GM18499 (cell line): ENCODE results near the gene RAVER1.

Source experiments
- ATAC-seq: cut with Tn5 transposase; IDR thresholded peaks from one replicate; pipeline ENCODE4 v1.9.1; 2021; ENCODE audit warnings: moderate number of reproducible peaks; ENCODE audit not compliant: insufficient read depth, unreplicated experiment

Gene RAVER1

GRCh38 chr19:10277795-10278589, 55.3 kb downstream of the RAVER1 start:
- no peak for ATAC-seq

- ATAC-seq: no peak
Measured at GRCh38 chr19:10274589-10274988, 58.7 kb downstream of the RAVER1 start.

- no peak for ATAC-seq
Measured at GRCh38 chr19:10271543-10272086, 61.7 kb downstream of the RAVER1 start.

GRCh38 chr19:10270616-10271394, 62.5 kb downstream of the RAVER1 start, which contains the start of gene ICAM1:
Gene ICAM1 (plus strand): TSS chr19:10271120. CDS start chr19:10271160, 40 bp downstream.
- no peak for ATAC-seq

- no peak for ATAC-seq
Measured at GRCh38 chr19:10270180-10270615, 63.1 kb downstream of the RAVER1 start.

GRCh38 chr19:10269333-10270179, 63.8 kb downstream of the RAVER1 start:
- ATAC-seq: no peak

- ATAC-seq: no peak
Measured at GRCh38 chr19:10268071-10268470, 65.3 kb downstream of the RAVER1 start.

- ATAC-seq: no peak
Measured at GRCh38 chr19:10266706-10267105, 66.6 kb downstream of the RAVER1 start.
